Suprapubic skin (tissue), 4 donors: ENCODE results near the gene FRMD4A. TPM values are rescaled to one million over a fixed set of nuclear protein-coding genes. Genes with fewer than 3 reads are reported as not detected.
A peak's percentile ranks its signal among the peaks of the same experiment; 100 is the strongest.

Experiments used
- DNase-seq, 2 donors: peaks; one replicate each; pipeline ENCODE4 v3.0.0-alpha.2; 2019; ENCODE audit warnings: low spot score in 2 of 2
- H3K27ac ChIP-seq: fragments of 200-600 bp; sonication (generic); one replicate; pipeline ENCODE4 v1.5.1; 2019
- H3K27me3 ChIP-seq: fragments of 200-600 bp; sonication (generic); one replicate; pipeline ENCODE4 v1.5.1; 2019
- H3K36me3 ChIP-seq: fragments of 200-600 bp; sonication (generic); one replicate; pipeline ENCODE4 v1.5.1; 2019
- H3K4me1 ChIP-seq: fragments of 200-600 bp; sonication (generic); one replicate; pipeline ENCODE4 v1.5.1; 2019
- H3K4me3 ChIP-seq: fragments of 200-600 bp; sonication (generic); one replicate; pipeline ENCODE4 v1.5.1; 2019; ENCODE audit warnings: mild to moderate bottlenecking
- H3K9me3 ChIP-seq: fragments of 200-600 bp; sonication (generic); one replicate; pipeline ENCODE4 v1.5.1; 2019
- CTCF ChIP-seq, 2 donors: fragments of 200-600 bp in 1 of 2; fragments of 450-650 bp in 1 of 2; sonication (generic) in 1 of 2; IDR thresholded peaks; one replicate each; pipeline ENCODE4 v1.5.1; 2016 to 2019; ENCODE audit warnings: antibody characterized with exemption in 2 of 2, mild to moderate bottlenecking in 1 of 2, moderate library complexity in 1 of 2
- EP300 ChIP-seq: sonication (generic); formaldehyde crosslinking; IDR thresholded peaks from one replicate; pipeline ENCODE4 v1.6.1; 2017; ENCODE audit warnings: antibody characterized with exemption
- POLR2A ChIP-seq, 2 donors: fragments of 450-650 bp; IDR thresholded peaks; one replicate each; pipeline ENCODE4 v1.6.1; 2017; ENCODE audit warnings: antibody characterized with exemption in 2 of 2, mild to moderate bottlenecking in 2 of 2, moderate library complexity in 2 of 2
- POLR2AphosphoS5 ChIP-seq, 3 donors: sonication (generic); formaldehyde crosslinking; IDR thresholded peaks; one replicate each; pipeline ENCODE4 v1.6.1; 2017; ENCODE audit warnings: antibody characterized with exemption in 3 of 3
- WGBS: methylation state at CpG from one replicate; pipeline ENCODE4 v1.1.5; 2018; 5-methylcytosine and 5-hydroxymethylcytosine counted together
- total RNA-seq, 4 donors: library from RNA; depleted of rRNA; stranded (reverse); fragments of >200 nt; gene quantifications; one replicate each; pipeline ENCODE4 v1.1.0, GENCODE V29; 2016

FRMD4A gene
- total RNA-seq, 4 donors from 2014 or later: 27.4 to 86.3 (median 58.0) TPM

GRCh38 chr10:13848520-13849445, 481.9 kb downstream of the FRMD4A start:
- Histone ChIP-seq H3K4me1 (no peaks in the 10 kb centered on the region), H3K4me3 (no peak overlapping the region), H3K36me3 (no peaks in the 10 kb centered on the region), H3K27me3 (no peaks in the 10 kb centered on the region), H3K27ac (no peak overlapping the region), H3K9me3 (no peaks in the 10 kb centered on the region)
- peak in 1 of 2 donors; percentile 30 for DNase-seq
- 73% methylated on average over 15 of the region's 16 CpGs for WGBS
- TF ChIP-seq POLR2AphosphoS5 (IDR thresholded peaks at IDR 0.05) (no peak), EP300 (no peak), CTCF (IDR thresholded peaks at IDR 0.05) (no peak)

- no peak overlapping the region for H3K27ac ChIP-seq
- H3K4me3 ChIP-seq: no peak overlapping the region
- peak in 1 of 2 donors; percentile 33 for DNase-seq
- 53% methylated on average over 8 of the region's 8 CpGs for WGBS
- H3K4me1 ChIP-seq: no peaks in the 10 kb centered on the region
- H3K27me3 ChIP-seq: no peaks in the 10 kb centered on the region
- no peaks in the 10 kb centered on the region for H3K36me3 ChIP-seq
- no peaks in the 10 kb centered on the region for H3K9me3 ChIP-seq
- TF ChIP-seq CTCF (IDR thresholded peaks at IDR 0.05): no peak
- TF ChIP-seq POLR2AphosphoS5 (IDR thresholded peaks at IDR 0.05): no peak
- TF ChIP-seq POLR2A (IDR thresholded peaks at IDR 0.05): no peak
- TF ChIP-seq EP300: no peak
These were observed 483.5 kb downstream of the FRMD4A start for GRCh38 chr10:13847201-13847631.

GRCh38 chr10:13845897-13846296, 484.8 kb downstream of the FRMD4A start:
- no peak for DNase-seq
- 78% methylated on average over 4 of the region's 4 CpGs for WGBS
- no peaks in the 10 kb centered on the region for H3K36me3 ChIP-seq
- no peaks in the 10 kb centered on the region for H3K4me1 ChIP-seq
- no peaks in the 10 kb centered on the region for H3K9me3 ChIP-seq
- H3K4me3 ChIP-seq: no peak overlapping the region
- no peak overlapping the region for H3K27ac ChIP-seq
- H3K27me3 ChIP-seq: no peaks in the 10 kb centered on the region
- TF ChIP-seq EP300 (no peak), POLR2AphosphoS5 (IDR thresholded peaks at IDR 0.05) (no peak), CTCF (IDR thresholded peaks at IDR 0.05) (no peak), POLR2A (IDR thresholded peaks at IDR 0.05) (no peak)

- H3K27ac ChIP-seq: no peak overlapping the region
- no peaks in the 10 kb centered on the region for H3K9me3 ChIP-seq
- TF ChIP-seq EP300 (no peak), POLR2AphosphoS5 (IDR thresholded peaks at IDR 0.05) (no peak), CTCF (IDR thresholded peaks at IDR 0.05) (no peak), POLR2A (IDR thresholded peaks at IDR 0.05) (no peak)
- WGBS: 84% methylated on average over 7 of the region's 7 CpGs
- no peak overlapping the region for H3K4me3 ChIP-seq
- peaks cover 6% of the 10 kb centered on the region for H3K4me1 ChIP-seq
- no peaks in the 10 kb centered on the region for H3K27me3 ChIP-seq
- DNase-seq: no peak
- no peaks in the 10 kb centered on the region for H3K36me3 ChIP-seq
These were observed 486.1 kb downstream of the FRMD4A start for GRCh38 chr10:13844651-13845050.

- no peak overlapping the region for H3K27ac ChIP-seq
- H3K9me3 ChIP-seq: no peaks in the 10 kb centered on the region
- peak in 1 of 2 donors; percentile 9 for DNase-seq
- no peak overlapping the region for H3K4me3 ChIP-seq
- TF ChIP-seq POLR2AphosphoS5 (IDR thresholded peaks at IDR 0.05): no peak
- 83% methylated on average over 3 of the region's 3 CpGs for WGBS
- no peaks in the 10 kb centered on the region for H3K36me3 ChIP-seq
- H3K4me1 ChIP-seq: peaks cover 14% of the 10 kb centered on the region
- H3K27me3 ChIP-seq: no peaks in the 10 kb centered on the region
These were observed 488.6 kb downstream of the FRMD4A start for GRCh38 chr10:13842117-13842516.
